SU-DHL-6 (cell line): ENCODE measurements around the gene DSTYK.
"Not testable (repeated sequence)": the region's sequence is repeated elsewhere in the genome, so short reads cannot be mapped to it uniquely, and the experiment has no call there.

Experiments used
- EZH2phosphoT487 ChIP-seq: fragments of 200-600 bp; sonication (generic), shearing (Covaris generic); conservative IDR thresholded peaks from 2 replicates; pipeline ENCODE4 v1.6.1; 2018; ENCODE audit warnings: mild to moderate bottlenecking, antibody characterized with exemption, low read length, moderate library complexity, mixed read lengths
- TF ChIP-seq, protein P1 (sequence below): fragments of 200-600 bp; sonication (generic); IDR thresholded peaks from one replicate; pipeline ENCODE4 v1.5.1; 2017; ENCODE audit warnings: antibody characterized with exemption, mild to moderate bottlenecking, low read length, moderate library complexity; ENCODE audit not compliant: insufficient read depth, poor library complexity, severe bottlenecking

DNA sequence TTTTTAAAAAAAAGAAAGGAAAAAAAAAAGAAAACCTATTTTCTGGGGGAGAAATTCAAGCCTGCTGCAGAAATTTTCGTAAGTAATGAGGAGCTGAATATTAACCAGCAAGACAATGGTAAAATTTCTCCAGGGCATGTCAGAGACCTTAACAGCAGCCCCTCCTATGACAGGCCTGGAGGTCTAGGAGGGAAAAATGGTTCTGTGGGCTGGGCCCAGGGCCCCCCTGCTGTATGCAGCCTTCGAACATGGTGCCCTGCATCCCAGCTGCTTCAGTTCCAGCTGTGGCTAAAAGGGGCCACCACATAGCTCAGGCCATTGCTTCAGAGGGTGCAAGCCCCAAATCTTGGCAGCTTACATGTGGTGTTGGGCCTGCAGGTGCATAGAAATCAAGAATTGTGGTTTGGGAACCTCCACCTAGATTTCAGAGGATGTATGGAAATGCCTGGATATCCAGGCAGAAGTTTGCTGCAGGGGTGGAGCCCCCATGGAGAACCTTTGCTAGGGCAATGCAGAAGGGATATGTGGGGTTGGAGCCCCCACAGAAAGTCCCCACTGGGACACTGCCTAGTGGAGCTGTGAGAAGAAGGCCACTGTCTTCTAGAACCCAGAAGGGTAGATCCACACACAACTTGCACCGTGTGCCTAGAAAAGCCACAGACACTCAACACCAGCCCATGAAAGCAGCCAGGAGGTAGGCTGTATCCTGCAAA is 55.7 kb downstream of the DSTYK start:
- TF ChIP-seq, protein P1, sequence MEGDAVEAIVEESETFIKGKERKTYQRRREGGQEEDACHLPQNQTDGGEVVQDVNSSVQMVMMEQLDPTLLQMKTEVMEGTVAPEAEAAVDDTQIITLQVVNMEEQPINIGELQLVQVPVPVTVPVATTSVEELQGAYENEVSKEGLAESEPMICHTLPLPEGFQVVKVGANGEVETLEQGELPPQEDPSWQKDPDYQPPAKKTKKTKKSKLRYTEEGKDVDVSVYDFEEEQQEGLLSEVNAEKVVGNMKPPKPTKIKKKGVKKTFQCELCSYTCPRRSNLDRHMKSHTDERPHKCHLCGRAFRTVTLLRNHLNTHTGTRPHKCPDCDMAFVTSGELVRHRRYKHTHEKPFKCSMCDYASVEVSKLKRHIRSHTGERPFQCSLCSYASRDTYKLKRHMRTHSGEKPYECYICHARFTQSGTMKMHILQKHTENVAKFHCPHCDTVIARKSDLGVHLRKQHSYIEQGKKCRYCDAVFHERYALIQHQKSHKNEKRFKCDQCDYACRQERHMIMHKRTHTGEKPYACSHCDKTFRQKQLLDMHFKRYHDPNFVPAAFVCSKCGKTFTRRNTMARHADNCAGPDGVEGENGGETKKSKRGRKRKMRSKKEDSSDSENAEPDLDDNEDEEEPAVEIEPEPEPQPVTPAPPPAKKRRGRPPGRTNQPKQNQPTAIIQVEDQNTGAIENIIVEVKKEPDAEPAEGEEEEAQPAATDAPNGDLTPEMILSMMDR = not testable (repeated sequence)
- not testable (repeated sequence) for TF ChIP-seq EZH2phosphoT487
